Osteoblast (primary cell): ENCODE measurements around the gene NDST4. TPM values are rescaled to one million over a fixed set of nuclear protein-coding genes. Genes with fewer than 3 reads are reported as not detected.

ENCODE experiments used
- DNase-seq: peaks from one replicate; pipeline ENCODE4 v3.0.0; 2011; ENCODE audit warnings: low spot score, mixed read lengths; ENCODE audit not compliant: insufficient read length; ENCODE audit errors: missing footprints
- H2AFZ ChIP-seq: 2 replicates; pipeline ENCODE4 v1.6.0; 2011; ENCODE audit warnings: mild to moderate bottlenecking, low read length
- H3K27ac ChIP-seq: 2 replicates; pipeline ENCODE4 v1.5.1; 2011; ENCODE audit warnings: mild to moderate bottlenecking, low read depth, low read length, moderate library complexity
- H3K27me3 ChIP-seq: 2 replicates; pipeline ENCODE4 v1.6.0; 2012; ENCODE audit warnings: mild to moderate bottlenecking, control low read depth, inconsistent platforms, low read length, moderate library complexity; ENCODE audit not compliant: insufficient read depth
- H3K36me3 ChIP-seq: 2 replicates; pipeline ENCODE4 v1.5.1; 2011; ENCODE audit warnings: mild to moderate bottlenecking, low read length, control low read depth, moderate library complexity; ENCODE audit not compliant: insufficient read depth
- H3K4me1 ChIP-seq: 2 replicates; pipeline ENCODE4 v1.5.1; 2011; ENCODE audit warnings: mild to moderate bottlenecking, low read length, control low read depth, moderate library complexity; ENCODE audit not compliant: insufficient read depth
- H3K4me2 ChIP-seq: 2 replicates; pipeline ENCODE4 v1.6.0; 2011; ENCODE audit warnings: mild to moderate bottlenecking, low read length; ENCODE audit not compliant: insufficient read depth
- H3K4me3 ChIP-seq: fragments of 200-600 bp; sonication (generic); 3 replicates; pipeline ENCODE4 v1.5.1; 2012; ENCODE audit warnings: mild to moderate bottlenecking, low read length, inconsistent platforms; ENCODE audit not compliant: insufficient read depth
- H3K79me2 ChIP-seq: 2 replicates; pipeline ENCODE4 v1.6.0; 2012; ENCODE audit warnings: mild to moderate bottlenecking, low read length, control low read depth, inconsistent platforms; ENCODE audit not compliant: insufficient read depth
- H3K9me3 ChIP-seq: 2 replicates; pipeline ENCODE4 v1.5.1; 2011; ENCODE audit warnings: low read depth, low read length, control low read depth
- H4K20me1 ChIP-seq: 2 replicates; pipeline ENCODE4 v1.6.0; 2012; ENCODE audit warnings: mild to moderate bottlenecking, low read length, control low read depth; ENCODE audit not compliant: insufficient read depth
- total RNA-seq: library from RNA; depleted of rRNA; stranded (reverse); fragments of >200 nt; gene quantifications from 2 replicates; pipeline ENCODE4 v1.2.3, GENCODE V29; 2012
- TF ChIP-seq, protein P1 (sequence below): IDR thresholded peaks from 2 replicates; pipeline ENCODE4 v1.5.1; 2011; ENCODE audit warnings: mild to moderate bottlenecking, low read depth, low read length, moderate library complexity; ENCODE audit errors: extremely low read depth

Gene NDST4
- total RNA-seq = not detected in 2 replicates

DNA sequence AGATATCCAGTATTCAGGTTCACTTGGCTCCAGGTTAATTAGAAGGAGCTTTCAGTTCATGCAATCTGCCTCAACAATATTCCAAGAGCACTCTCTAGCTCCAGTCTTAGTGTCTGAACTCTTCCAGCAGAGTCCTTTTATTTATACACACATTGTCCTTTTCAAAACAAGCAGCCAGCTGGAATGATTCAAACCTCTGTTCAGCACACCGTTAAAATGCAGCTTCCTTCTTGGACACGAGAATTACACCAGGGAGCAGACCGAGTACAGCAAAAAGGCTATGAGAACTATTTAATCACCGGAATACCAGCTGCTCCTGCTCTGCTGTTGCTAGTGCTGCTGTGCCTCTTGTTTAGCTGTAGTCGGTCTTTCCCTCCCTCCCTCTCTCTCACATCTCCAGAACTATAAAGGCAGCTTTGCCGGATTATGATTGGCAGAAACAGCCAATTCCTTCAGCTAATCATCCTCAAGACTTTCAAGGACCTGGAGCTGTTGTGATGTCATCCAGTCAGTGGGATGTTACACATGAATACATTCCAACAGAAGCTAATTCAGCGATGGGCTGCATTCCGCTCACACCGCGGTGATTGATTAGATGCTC lies at the start of gene NDST4:
Gene NDST4, minus strand, starts transcription at position 115 of the 601 bp plus-strand sequence. CDS start 36,584 bp downstream, outside the sequence.
- H3K4me3 ChIP-seq = no peak within 1 kb of the TSS
- TF ChIP-seq, protein P1, sequence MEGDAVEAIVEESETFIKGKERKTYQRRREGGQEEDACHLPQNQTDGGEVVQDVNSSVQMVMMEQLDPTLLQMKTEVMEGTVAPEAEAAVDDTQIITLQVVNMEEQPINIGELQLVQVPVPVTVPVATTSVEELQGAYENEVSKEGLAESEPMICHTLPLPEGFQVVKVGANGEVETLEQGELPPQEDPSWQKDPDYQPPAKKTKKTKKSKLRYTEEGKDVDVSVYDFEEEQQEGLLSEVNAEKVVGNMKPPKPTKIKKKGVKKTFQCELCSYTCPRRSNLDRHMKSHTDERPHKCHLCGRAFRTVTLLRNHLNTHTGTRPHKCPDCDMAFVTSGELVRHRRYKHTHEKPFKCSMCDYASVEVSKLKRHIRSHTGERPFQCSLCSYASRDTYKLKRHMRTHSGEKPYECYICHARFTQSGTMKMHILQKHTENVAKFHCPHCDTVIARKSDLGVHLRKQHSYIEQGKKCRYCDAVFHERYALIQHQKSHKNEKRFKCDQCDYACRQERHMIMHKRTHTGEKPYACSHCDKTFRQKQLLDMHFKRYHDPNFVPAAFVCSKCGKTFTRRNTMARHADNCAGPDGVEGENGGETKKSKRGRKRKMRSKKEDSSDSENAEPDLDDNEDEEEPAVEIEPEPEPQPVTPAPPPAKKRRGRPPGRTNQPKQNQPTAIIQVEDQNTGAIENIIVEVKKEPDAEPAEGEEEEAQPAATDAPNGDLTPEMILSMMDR = no peak
- DNase-seq = no peak
- H3K27me3 ChIP-seq = no peaks in the 10 kb centered on the region
- no peaks in the 10 kb centered on the region for H3K36me3 ChIP-seq
- no peaks in the 10 kb centered on the region for H3K9me3 ChIP-seq
- H2AFZ ChIP-seq = no peak within 1 kb of the TSS
- no peaks in the 10 kb centered on the region for H4K20me1 ChIP-seq
- no peaks in the 10 kb centered on the region for H3K4me1 ChIP-seq
- no peaks in the 10 kb centered on the region for H3K79me2 ChIP-seq
- H3K4me2 ChIP-seq = no peak within 1 kb of the TSS
- H3K27ac ChIP-seq = no peak within 1 kb of the TSS

DNA sequence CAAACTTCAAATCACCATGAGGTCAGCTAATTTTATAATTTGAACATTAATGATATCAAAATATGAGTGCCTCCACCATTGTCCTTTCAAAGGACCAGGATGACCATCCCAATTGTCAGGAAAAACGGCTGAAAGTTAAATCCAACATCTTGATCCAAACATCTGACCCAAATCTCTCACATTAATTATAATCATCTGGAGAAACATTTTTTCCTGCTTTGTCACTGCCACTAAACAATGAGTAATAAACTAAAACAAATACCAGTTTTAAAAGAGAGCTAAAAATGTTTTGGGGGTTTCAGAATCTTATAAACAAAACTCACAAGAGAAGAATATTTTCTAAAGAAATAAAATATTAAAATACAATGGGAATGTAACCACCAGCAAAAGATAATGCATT lies 45.7 kb upstream of the NDST4 start:
- no peak overlapping the region for H3K4me2 ChIP-seq
- no peaks in the 10 kb centered on the region for H3K4me1 ChIP-seq

DNA sequence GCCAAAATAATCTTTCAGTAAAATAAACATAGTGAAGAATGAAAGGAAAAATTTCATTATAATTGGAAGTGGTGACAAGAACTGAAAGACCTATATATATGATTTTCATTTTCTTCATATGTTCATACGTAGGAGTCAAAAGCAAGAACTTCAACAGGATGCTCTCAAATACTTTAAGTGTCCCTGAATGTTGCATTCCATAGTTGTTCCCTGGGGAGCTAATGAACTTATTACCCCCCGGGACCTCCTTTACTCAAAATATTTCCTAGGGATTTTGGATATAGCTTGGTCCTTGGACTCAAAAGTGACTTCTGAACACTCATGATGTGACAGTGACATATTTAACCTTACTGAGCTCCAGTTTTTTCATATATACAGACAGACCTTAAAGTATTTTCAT lies 44.9 kb upstream of the NDST4 start:
- Histone ChIP-seq H2AFZ (no peak overlapping the region), H3K4me2 (no peak overlapping the region), H3K27ac (no peak overlapping the region), H3K9me3 (no peaks in the 10 kb centered on the region), H3K4me1 (no peaks in the 10 kb centered on the region), H3K4me3 (no peak overlapping the region), H3K27me3 (no peaks in the 10 kb centered on the region), H4K20me1 (no peaks in the 10 kb centered on the region), H3K79me2 (no peaks in the 10 kb centered on the region), H3K36me3 (no peaks in the 10 kb centered on the region)
- TF ChIP-seq, protein P1 = no peak
- no peak for DNase-seq

More for the DNA sequence above, 45.7 kb upstream of the NDST4 start:
- H3K4me3 ChIP-seq = no peak overlapping the region
- no peaks in the 10 kb centered on the region for H3K27me3 ChIP-seq
- no peak for DNase-seq
- H2AFZ ChIP-seq = no peak overlapping the region
- TF ChIP-seq, protein P1 = no peak
- no peaks in the 10 kb centered on the region for H3K9me3 ChIP-seq
- H4K20me1 ChIP-seq = no peaks in the 10 kb centered on the region
- no peak overlapping the region for H3K27ac ChIP-seq
- no peaks in the 10 kb centered on the region for H3K36me3 ChIP-seq
- H3K79me2 ChIP-seq = no peaks in the 10 kb centered on the region

DNA sequence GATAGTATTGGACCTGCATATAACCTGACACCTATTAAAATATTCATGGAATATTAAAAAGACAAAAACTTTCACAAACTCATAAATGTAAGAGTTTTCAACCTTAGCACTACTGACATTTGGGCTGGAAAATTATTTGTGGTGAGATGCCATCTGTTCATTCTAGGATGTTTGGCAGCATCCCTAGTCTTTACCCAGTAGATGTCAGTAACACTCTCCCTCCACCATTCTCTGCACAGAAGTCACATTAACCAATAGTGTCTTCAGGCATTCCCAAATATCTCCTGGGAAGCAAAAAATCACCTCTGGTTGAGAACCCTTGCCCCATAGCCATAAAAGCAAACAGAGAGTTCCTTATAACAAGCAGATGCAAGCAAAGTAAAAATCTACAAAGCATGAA lies 41.4 kb upstream of the NDST4 start:
- no peaks in the 10 kb centered on the region for H3K79me2 ChIP-seq
- H4K20me1 ChIP-seq = no peaks in the 10 kb centered on the region
- H3K4me1 ChIP-seq = no peaks in the 10 kb centered on the region
- H3K9me3 ChIP-seq = no peaks in the 10 kb centered on the region
- no peak overlapping the region for H3K27ac ChIP-seq
- no peak overlapping the region for H3K4me2 ChIP-seq
- no peak overlapping the region for H2AFZ ChIP-seq
- DNase-seq = no peak
- H3K4me3 ChIP-seq = no peak overlapping the region
- H3K27me3 ChIP-seq = no peaks in the 10 kb centered on the region
- H3K36me3 ChIP-seq = no peaks in the 10 kb centered on the region
- TF ChIP-seq, protein P1 = no peak
